SJSA1 (cell line): Measurements from ENCODE around the gene UBXN4. TPM values are rescaled to one million over a fixed set of nuclear protein-coding genes. Genes with fewer than 3 reads are reported as not detected.
A peak's percentile ranks its signal among the peaks of the same experiment; 100 is the strongest.
"Not testable (repeated sequence)": the region's sequence is repeated elsewhere in the genome, so short reads cannot be mapped to it uniquely, and the experiment has no call there.

ENCODE experiments used
- DNase-seq, 2 experiments: peaks; one replicate each; pipeline ENCODE4 v3.0.0-alpha.2; 2015 to 2020; ENCODE audit warnings: low spot score in 2 of 2, low read depth in 1 of 2
- H3K27ac ChIP-seq: fragments of 250-450 bp; sonication (Bioruptor Pico); 2 replicates; pipeline ENCODE4 v1.5.1; 2020; ENCODE audit warnings: mild to moderate bottlenecking, moderate library complexity
- H3K27me3 ChIP-seq: fragments of 250-450 bp; sonication (Bioruptor Pico); replicated peaks from 2 replicates; pipeline ENCODE4 v1.5.1; 2020; ENCODE audit warnings: mild to moderate bottlenecking, moderate library complexity
- H3K36me3 ChIP-seq: fragments of 250-450 bp; sonication (Bioruptor Pico); 2 replicates; pipeline ENCODE4 v1.5.1; 2020; ENCODE audit warnings: mild to moderate bottlenecking
- H3K4me1 ChIP-seq: fragments of 250-450 bp; sonication (Bioruptor Pico); replicated peaks from 2 replicates; pipeline ENCODE4 v1.6.1; 2021; ENCODE audit warnings: mild to moderate bottlenecking
- H3K4me3 ChIP-seq: fragments of 250-450 bp; sonication (Bioruptor Pico); 2 replicates; pipeline ENCODE4 v1.5.1; 2020; ENCODE audit warnings: mild to moderate bottlenecking
- H3K9me3 ChIP-seq: fragments of 250-450 bp; sonication (Bioruptor Pico); replicated peaks from 2 replicates; pipeline ENCODE4 v1.5.1; 2020; ENCODE audit warnings: mild to moderate bottlenecking
- total RNA-seq: library from RNA; depleted of rRNA; stranded (reverse); fragments of >200 nt; shearing (Covaris generic); gene quantifications from 2 replicates; pipeline ENCODE4 v1.2.3, GENCODE V29; 2014

The UBXN4 gene
- total RNA-seq, 1 experiment from 2014 or later, result 76.5 TPM

DNA sequence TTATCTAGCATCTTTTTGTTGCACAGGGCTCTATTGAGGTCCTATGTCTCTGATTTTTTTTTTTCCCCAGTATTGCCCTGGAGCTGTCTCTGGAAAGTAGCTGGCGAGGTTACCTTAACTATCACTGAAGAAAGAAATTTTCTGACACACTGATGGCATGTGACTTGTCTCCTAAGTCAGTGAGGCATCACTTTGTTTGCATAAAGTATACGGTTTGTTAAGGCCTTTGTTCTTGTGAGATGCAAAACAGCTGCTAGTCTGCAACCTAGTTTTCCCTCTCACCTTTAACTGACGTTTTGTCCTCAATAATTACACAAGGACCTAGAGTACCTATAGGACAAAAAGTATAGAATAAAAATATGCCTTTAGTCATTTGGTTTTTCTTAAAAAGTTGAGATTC, 41.8 kb downstream of the UBXN4 start:
- no peak overlapping the region for H3K4me3 ChIP-seq
- H3K9me3 ChIP-seq, result no peaks in the 10 kb centered on the region
- no peaks in the 10 kb centered on the region for H3K27me3 ChIP-seq
- H3K36me3 ChIP-seq, result peaks cover 74% of the 10 kb centered on the region
- no peak overlapping the region for H3K27ac ChIP-seq
- H3K4me1 ChIP-seq, result peaks cover 18% of the 10 kb centered on the region
- DNase-seq, result no peak

DNA sequence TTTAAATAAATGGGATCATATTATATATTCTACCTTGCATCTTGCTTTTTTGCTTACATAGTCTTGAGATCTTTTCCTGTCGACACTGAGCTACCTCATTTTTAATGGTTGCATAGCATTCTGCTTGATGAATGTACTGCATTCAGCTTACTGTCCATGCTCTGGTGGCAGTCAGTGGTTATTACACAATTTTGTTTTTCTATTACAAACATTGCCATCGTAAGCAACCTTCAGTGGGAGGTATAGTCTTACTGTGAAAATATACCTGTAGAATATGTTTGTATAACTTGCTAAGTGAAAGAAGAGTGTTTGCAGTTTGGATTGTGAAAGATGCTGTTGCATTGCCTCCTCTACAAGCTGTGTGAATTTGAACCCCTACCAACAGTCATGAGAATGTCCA, 43.4 kb downstream of the UBXN4 start:
- Histone ChIP-seq H3K27ac (no peak overlapping the region), H3K4me3 (no peak overlapping the region), H3K4me1 (peaks cover 18% of the 10 kb centered on the region), H3K36me3 (peaks cover 61% of the 10 kb centered on the region), H3K9me3 (no peaks in the 10 kb centered on the region), H3K27me3 (no peaks in the 10 kb centered on the region)
- no peak for DNase-seq

DNA sequence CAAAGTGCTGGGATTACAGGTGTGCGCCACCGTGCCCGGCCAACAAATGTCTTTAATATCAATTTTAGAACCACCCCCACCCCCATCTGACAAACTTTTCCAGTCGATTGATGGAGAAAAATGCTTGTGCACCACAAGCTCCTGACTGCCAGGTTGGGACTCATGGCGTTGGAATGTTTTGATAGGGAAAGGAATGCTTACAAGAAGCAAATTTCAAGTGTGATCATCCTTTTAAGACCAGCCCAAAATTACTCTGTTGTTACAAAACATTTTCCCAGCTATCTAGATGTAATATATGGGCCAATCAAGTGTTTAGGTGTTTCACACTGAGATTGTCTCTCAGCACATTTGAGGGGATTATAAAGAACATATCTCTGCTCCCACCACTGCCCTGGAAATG, 45.2 kb downstream of the UBXN4 start:
- no peaks in the 10 kb centered on the region for H3K27me3 ChIP-seq
- peak; percentile 87 for DNase-seq
- no peaks in the 10 kb centered on the region for H3K9me3 ChIP-seq
- H3K27ac ChIP-seq, result peak overlapping the region; percentile 87
- peaks cover 27% of the 10 kb centered on the region for H3K4me1 ChIP-seq
- H3K4me3 ChIP-seq, result no peak overlapping the region
- H3K36me3 ChIP-seq, result peaks cover 43% of the 10 kb centered on the region

DNA sequence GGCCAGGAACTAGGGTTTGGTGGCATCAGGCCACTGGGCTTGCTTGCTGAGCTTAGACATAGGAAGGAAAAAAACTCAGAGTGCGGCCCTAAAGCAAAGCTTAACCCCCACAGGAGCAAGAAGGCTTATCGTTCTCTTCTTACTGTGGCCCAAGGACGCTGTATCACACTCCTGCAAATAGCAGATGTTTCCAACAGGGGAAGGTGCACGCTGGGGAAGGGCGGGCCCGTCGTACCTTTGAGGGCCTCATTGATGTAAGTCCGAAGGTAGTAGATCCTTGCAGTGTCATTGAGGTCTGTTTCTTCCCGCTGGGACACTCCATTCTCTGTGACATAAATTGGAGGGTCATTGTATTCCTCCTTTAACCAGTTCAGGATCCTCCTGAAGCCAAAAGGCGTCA, 48.8 kb downstream of the UBXN4 start:
- no peak overlapping the region for H3K4me3 ChIP-seq
- no peak overlapping the region for H3K27ac ChIP-seq
- peaks cover 7% of the 10 kb centered on the region for H3K36me3 ChIP-seq
- peaks cover 29% of the 10 kb centered on the region for H3K4me1 ChIP-seq
- no peaks in the 10 kb centered on the region for H3K27me3 ChIP-seq
- no peak for DNase-seq
- H3K9me3 ChIP-seq, result peaks cover 3% of the 10 kb centered on the region; the same call in 1 of the 2 replicates

DNA sequence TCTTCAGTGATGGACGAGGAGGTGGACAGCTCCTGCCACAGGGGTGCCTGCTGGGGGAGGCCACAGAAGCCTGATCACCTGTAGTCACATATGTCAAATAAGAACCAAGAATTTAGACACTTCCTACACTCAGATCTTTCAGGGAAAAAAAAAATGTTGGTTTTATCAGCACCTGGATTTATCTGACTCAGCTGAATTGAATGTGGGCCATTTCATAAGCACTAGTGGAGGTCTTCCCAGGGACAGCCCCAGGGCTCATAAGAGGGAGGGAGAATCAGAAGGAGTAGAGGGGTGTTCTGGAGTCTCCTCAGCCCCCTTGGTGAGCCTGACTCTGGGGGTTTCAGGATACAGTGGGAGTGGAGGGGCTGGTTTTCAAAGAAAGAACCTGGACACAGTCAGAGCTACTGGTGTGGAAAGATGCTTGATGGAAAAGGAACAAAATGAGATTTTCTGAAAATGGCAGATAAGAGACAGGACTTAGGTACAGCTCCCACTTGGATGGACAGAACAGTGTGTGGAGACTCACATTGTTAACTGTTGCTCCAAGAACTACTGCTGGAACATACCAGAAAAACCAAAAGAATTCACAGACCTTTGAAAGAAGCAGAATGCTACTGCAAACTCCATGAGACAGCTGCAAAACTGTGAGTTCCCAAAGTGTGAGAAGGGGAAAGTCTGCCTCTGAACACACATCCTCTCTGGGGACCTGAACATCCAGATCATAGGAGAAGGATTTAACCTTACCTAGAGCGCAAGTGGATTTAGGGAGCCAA, 49.9 kb downstream of the UBXN4 start:
- DNase-seq, result no peak
- no peaks in the 10 kb centered on the region for H3K36me3 ChIP-seq
- H3K27ac ChIP-seq, result no peak overlapping the region
- peaks cover 26% of the 10 kb centered on the region for H3K4me1 ChIP-seq
- peaks cover 3% of the 10 kb centered on the region; the same call in 1 of the 2 replicates for H3K9me3 ChIP-seq
- no peaks in the 10 kb centered on the region for H3K27me3 ChIP-seq
- H3K4me3 ChIP-seq, result no peak overlapping the region

DNA sequence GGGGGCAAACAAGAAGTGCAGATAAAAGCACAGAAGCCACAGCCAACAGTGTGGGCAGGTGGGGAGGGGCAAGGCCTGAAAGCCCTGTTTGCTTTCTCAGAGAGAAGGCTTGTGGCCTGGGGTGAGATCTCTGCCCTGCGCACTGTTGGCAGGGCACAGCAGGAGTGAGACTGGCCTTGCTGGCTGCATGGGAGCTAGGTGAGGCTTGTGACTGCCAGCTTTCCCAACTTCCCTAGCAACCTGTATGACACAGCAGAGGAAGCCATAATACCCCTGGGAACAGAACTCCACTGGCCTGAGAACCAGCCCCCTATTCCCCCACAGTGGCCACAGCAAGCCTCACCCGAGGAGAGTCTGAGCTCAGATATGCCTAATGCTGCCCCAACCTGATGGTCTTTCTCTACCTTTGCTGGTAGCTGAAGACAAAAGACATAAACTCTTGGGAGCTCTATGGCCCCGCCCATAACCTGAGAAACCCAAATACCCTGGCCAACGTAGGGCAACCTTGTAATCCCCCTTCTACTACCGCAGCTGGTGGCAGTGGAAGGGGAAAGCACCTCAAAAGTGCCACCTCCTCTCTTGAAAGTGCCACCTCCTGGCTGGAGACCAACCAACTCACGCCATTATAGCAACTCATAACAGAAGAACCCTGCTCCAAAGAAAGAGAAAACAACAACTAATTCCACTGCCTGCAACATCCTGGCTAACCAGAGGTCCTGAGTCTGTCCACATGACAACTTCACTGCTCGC, 50.9 kb downstream of the UBXN4 start:
- no peak for DNase-seq
- no peak overlapping the region for H3K4me3 ChIP-seq
- peaks cover 3% of the 10 kb centered on the region; the same call in 1 of the 2 replicates for H3K9me3 ChIP-seq
- no peak overlapping the region for H3K27ac ChIP-seq
- H3K27me3 ChIP-seq, result no peaks in the 10 kb centered on the region
- H3K36me3 ChIP-seq, result no peaks in the 10 kb centered on the region
- peaks cover 16% of the 10 kb centered on the region for H3K4me1 ChIP-seq

DNA sequence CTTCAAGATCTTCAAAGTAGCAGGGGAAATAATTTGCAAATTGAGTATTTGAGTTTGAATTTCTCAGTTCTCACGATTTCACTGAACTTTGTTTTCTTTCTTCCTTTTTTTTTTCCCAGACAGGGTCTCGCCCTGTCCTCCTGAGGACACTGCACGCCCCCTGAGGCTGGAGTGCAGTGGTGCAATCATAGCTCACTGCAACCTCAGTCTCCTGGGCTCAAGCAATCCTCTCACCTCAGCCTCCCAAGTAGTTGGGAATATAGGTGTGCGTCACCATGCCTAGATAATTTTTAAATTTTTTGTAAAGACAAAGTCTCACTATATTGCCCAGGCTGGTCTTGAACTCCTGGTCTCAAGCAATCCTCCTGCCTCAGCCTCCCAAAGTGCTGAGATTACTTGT, 54.0 kb downstream of the UBXN4 start:
- not testable (repeated sequence) for DNase-seq, H3K27ac ChIP-seq, H3K36me3 ChIP-seq, H3K4me3 ChIP-seq, H3K27me3 ChIP-seq
- peaks cover 11% of the 10 kb centered on the region; the same call in 1 of the 2 replicates for H3K9me3 ChIP-seq
- H3K4me1 ChIP-seq, result peaks cover 11% of the 10 kb centered on the region

DNA sequence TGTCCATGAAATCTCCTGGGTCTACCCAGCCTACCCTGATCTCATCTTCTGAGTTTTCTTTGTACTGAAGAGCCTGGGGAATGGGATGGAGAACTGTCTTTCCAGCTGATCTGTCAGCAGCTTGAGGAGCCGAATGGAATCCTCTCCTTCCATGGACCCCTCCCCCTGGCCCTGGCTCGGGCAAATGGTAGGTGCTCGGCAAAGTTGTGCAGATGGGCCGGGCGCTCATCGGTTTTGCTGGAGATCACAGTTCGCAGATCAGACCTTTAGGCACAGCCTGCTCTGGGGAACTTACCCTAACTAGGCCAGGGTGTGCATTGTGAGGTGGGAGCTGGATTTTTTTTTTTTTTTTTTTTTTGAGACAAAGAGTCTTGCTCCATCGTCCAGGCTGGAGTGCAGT, 55.0 kb downstream of the UBXN4 start:
- peaks cover 4% of the 10 kb centered on the region; the same call in 1 of the 2 replicates for H3K4me1 ChIP-seq
- H3K9me3 ChIP-seq, result peaks cover 15% of the 10 kb centered on the region; the same call in 1 of the 2 replicates
- H3K27me3 ChIP-seq, result no peaks in the 10 kb centered on the region
- no peak overlapping the region for H3K4me3 ChIP-seq
- DNase-seq, result no peak
- H3K27ac ChIP-seq, result no peak overlapping the region
- no peaks in the 10 kb centered on the region for H3K36me3 ChIP-seq

DNA sequence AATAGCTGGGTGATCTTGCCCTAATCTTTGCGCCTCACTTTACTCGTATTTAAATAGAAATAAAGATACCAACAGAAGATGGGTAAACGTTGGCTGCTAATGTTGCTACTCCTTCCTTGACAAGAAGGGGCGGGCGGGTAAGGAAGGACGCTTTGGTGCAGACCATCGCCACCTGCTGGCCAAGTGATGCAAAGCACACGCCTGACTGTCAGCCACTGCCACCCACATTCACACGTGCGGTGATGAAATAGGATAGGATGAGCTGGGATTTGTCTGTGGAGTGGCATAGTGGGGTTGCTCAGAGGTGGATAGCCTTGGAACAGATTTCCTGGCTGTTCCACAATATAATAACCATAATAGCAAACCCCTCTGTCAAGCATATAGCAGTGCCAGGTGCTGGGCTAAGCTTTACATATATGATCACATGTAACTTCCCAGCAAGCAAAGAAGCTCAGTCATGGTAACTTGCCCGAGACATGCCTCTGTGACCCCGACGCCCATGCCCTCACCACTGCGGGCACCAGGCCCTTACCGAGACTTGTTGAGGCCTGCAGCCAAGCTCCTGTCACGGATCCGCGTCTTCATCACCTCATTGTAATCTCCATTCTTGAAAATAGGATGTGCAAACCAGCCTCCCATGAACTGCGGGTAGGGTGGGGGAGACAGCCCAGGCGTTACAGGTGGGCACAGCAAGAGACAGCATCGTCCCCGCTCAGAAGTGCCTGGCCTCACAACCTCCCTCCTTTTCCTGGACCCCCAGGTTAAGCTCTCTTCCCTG, 56.0 kb downstream of the UBXN4 start:
- no peak overlapping the region for H3K27ac ChIP-seq
- no peaks in the 10 kb centered on the region for H3K27me3 ChIP-seq
- H3K4me3 ChIP-seq, result no peak overlapping the region
- no peaks in the 10 kb centered on the region for H3K36me3 ChIP-seq
- H3K9me3 ChIP-seq, result peaks cover 15% of the 10 kb centered on the region; the same call in 1 of the 2 replicates
- DNase-seq, result peak; percentile 62 to 79
- no peaks in the 10 kb centered on the region for H3K4me1 ChIP-seq

DNA sequence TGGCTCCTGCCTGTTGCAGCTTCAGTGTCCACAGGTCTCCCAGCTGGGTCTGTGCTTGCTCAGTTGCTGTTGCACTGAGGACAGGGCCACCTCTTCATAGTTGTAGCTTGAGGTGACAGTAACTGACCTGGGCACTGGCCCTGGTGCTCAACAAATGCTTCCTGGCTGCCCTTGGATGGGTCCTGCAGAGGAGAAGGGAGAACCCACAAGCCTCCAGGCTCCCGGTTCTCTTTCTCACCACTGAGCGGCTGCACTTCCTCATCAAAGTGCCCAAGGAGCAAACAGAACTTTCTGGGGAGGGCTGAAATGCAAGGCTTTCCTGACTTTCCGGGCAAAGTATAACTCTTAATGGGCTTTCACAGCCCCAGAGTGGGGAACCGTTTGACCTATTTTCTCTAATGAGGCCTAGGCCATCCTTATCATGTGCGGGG, 56.6 kb downstream of the UBXN4 start:
- peaks cover 15% of the 10 kb centered on the region; the same call in 1 of the 2 replicates for H3K9me3 ChIP-seq
- H3K27me3 ChIP-seq, result no peaks in the 10 kb centered on the region
- no peaks in the 10 kb centered on the region for H3K36me3 ChIP-seq
- no peaks in the 10 kb centered on the region for H3K4me1 ChIP-seq
- no peak for DNase-seq
- H3K4me3 ChIP-seq, result no peak overlapping the region
- H3K27ac ChIP-seq, result no peak overlapping the region

DNA sequence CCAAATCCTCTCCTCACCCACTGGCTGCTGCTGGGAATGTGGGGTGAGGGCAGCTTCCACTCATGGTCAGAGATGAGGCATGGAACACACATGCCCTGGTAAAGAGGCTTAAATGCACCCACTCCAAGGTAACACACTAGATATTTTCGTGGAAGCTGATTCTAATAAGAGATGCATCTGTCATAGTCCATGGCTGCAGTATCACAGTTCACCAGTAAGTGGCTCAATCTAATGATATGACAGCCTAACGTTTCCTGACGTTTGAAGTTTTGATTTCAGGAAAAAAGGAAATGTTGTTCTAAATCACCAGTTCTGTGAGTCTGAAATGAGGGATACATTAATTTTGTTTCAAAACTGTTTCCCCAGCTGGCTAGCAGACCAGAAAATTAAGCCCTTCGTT, 57.1 kb downstream of the UBXN4 start:
- no peaks in the 10 kb centered on the region for H3K36me3 ChIP-seq
- H3K4me3 ChIP-seq, result no peak overlapping the region
- DNase-seq, result no peak
- no peaks in the 10 kb centered on the region for H3K27me3 ChIP-seq
- no peaks in the 10 kb centered on the region for H3K4me1 ChIP-seq
- H3K9me3 ChIP-seq, result peaks cover 15% of the 10 kb centered on the region; the same call in 1 of the 2 replicates
- no peak overlapping the region for H3K27ac ChIP-seq

DNA sequence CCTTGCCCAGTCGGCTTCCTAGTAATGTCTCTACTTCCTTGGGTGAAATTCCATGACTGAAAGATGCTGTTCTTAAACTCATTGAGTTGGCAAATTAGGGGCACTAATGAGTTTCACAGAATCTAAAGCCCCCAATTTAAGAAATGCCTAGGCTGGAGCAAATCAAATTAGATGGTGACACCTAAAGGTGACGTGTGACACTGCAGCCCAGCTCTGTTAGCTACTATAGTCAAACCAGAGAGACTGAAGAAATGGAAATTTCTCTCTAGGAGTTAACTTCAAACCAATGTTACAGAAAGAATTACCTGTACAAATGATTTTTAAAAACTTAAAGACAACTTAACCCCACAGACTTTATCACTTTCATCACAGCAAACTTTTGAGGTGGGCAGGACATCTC, 58.1 kb downstream of the UBXN4 start:
- Histone ChIP-seq H3K4me1 (no peaks in the 10 kb centered on the region), H3K9me3 (peaks cover 15% of the 10 kb centered on the region; the same call in 1 of the 2 replicates), H3K27ac (no peak overlapping the region), H3K4me3 (no peak overlapping the region), H3K36me3 (no peaks in the 10 kb centered on the region), H3K27me3 (no peaks in the 10 kb centered on the region)
- no peak for DNase-seq

DNA sequence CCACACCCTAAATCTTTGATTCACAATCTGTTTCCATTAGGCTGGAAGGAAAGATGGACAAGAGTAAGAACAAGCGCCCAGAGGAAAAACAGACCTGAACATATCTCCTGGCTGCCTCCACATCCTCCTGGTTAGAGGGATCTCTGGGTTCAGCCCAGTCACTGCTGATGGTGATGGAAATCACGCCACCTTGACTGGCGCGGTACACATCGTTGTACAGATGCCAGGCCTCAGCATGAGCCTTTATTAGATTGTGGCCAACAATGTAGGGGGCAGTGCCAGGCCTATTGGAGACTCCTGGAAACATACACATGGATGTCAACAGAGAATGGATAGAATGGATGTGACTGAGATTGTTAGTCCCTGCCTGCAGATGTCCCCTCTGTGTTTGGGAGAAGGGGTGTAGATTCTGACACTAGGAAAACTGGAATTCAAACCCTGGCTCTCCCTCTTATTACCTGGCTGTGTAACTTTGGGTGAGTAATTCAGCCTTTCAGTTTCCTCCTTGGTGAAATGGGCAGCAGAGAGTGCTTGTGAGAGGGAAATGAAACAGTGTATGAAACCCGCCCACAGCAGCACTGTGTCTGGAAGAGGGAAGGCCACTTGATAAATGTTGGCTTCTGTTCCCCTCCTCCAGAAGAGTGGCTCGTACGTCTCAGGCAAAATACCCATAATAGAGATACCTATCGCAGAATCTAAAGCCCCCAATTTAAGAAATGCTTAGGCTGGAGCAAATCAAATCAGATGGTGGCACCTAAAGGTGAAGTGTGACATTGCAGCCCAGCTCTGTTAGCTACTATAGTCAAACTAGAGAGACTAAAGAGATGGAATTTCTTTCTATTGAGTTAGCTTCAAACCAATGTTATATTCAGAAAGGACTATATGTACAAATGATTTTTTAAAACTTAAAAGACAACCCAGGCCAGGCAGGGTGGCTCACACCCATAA, 59.1 kb downstream of the UBXN4 start:
- peaks cover 15% of the 10 kb centered on the region; the same call in 1 of the 2 replicates for H3K9me3 ChIP-seq
- H3K4me3 ChIP-seq, result no peak overlapping the region
- H3K27ac ChIP-seq, result no peak overlapping the region
- H3K36me3 ChIP-seq, result no peaks in the 10 kb centered on the region
- no peak for DNase-seq
- H3K4me1 ChIP-seq, result no peaks in the 10 kb centered on the region
- no peaks in the 10 kb centered on the region for H3K27me3 ChIP-seq
